HepG2 (cell line): ENCODE measurements around the gene BCKDHA. TPM values are rescaled to one million over a fixed set of nuclear protein-coding genes. Genes with fewer than 3 reads are reported as not detected.

Experiments
- ARID5B ChIP-seq: IDR thresholded peaks from 2 replicates; pipeline ENCODE4 v1.4.0; 2020; ENCODE audit warnings: mild to moderate bottlenecking, missing genetic modification reagents
- BCL6 ChIP-seq: IDR thresholded peaks from 2 replicates; pipeline ENCODE4 v1.6.1; 2016; ENCODE audit warnings: missing genetic modification reagents, missing compliant biosample characterization
- ERF ChIP-seq: IDR thresholded peaks from 2 replicates; pipeline ENCODE4 v1.6.1; 2018; ENCODE audit warnings: missing biosample characterization, missing genetic modification reagents
- GABPA ChIP-seq, 2 experiments: IDR thresholded peaks; 2 replicates each; pipeline ENCODE4 v1.6.1; 2011 to 2016; ENCODE audit warnings: low read depth in 2 of 2, low read length in 1 of 2, missing biosample characterization in 1 of 2, missing genetic modification characterization in 1 of 2
- GPBP1L1 ChIP-seq: sonication (generic); formaldehyde crosslinking; IDR thresholded peaks from 2 replicates; pipeline ENCODE4 v1.5.0; 2020; ENCODE audit warnings: mild to moderate bottlenecking, missing genetic modification reagents
- KDM1A ChIP-seq: IDR thresholded peaks from 2 replicates; pipeline ENCODE4 v1.6.1; 2016; ENCODE audit warnings: missing compliant biosample characterization
- KDM2A ChIP-seq: sonication (generic); formaldehyde crosslinking; IDR thresholded peaks from 2 replicates; pipeline ENCODE4 v1.4.0; 2020; ENCODE audit warnings: low read depth, missing genetic modification reagents, borderline replicate concordance
- KMT2B ChIP-seq: IDR thresholded peaks from 2 replicates; pipeline ENCODE4 v1.6.1; 2016; ENCODE audit warnings: missing genetic modification reagents, missing compliant biosample characterization
- LCORL ChIP-seq, 2 experiments: fragments of 450-650 bp in 1 of 2; sonication (generic) in 1 of 2; formaldehyde crosslinking in 1 of 2; IDR thresholded peaks; 2 replicates each; pipeline versions ENCODE4 v1.5.0 to v1.6.1; 2017 to 2020; ENCODE audit warnings: antibody characterized with exemption in 1 of 2, missing genetic modification reagents in 1 of 2
- MED1 ChIP-seq: sonication (generic); formaldehyde crosslinking; IDR thresholded peaks from 2 replicates; pipeline ENCODE4 v1.4.0; 2020; ENCODE audit warnings: missing genetic modification reagents
- NCOA1 ChIP-seq: sonication (generic); formaldehyde crosslinking; IDR thresholded peaks from 2 replicates; pipeline ENCODE4 v1.9.0; 2021; ENCODE audit warnings: missing genetic modification reagents
- PITX1 ChIP-seq: sonication (generic); formaldehyde crosslinking; IDR thresholded peaks from 2 replicates; pipeline ENCODE4 v1.5.1; 2020; ENCODE audit warnings: mild to moderate bottlenecking, missing genetic modification reagents
- POLR2AphosphoS5 ChIP-seq: IDR thresholded peaks from 2 replicates; pipeline ENCODE4 v1.6.1; 2012; ENCODE audit warnings: low read depth, low read length
- RFXANK ChIP-seq: IDR thresholded peaks from 2 replicates; pipeline ENCODE4 v1.6.1; 2016
- SATB2 ChIP-seq: sonication (generic); formaldehyde crosslinking; IDR thresholded peaks from 2 replicates; pipeline ENCODE4 v1.5.0; 2020; ENCODE audit warnings: missing genetic modification reagents
- SP5 ChIP-seq: IDR thresholded peaks from 2 replicates; pipeline ENCODE4 v1.6.1; 2016; ENCODE audit warnings: low read depth, borderline replicate concordance
- SPEN ChIP-seq: sonication (generic); formaldehyde crosslinking; IDR thresholded peaks from 2 replicates; pipeline ENCODE4 v1.5.1; 2020; ENCODE audit warnings: low read depth, mild to moderate bottlenecking, missing genetic modification reagents
- STAG1 ChIP-seq: sonication (generic); formaldehyde crosslinking; IDR thresholded peaks from 2 replicates; pipeline ENCODE4 v1.4.0; 2020; ENCODE audit warnings: missing genetic modification reagents
- U2AF1 ChIP-seq: fragments of 200-400 bp; formaldehyde crosslinking; optimal IDR thresholded peaks from 2 replicates; pipeline ENCODE3; 2017; ENCODE audit warnings: mild to moderate bottlenecking, low read depth, low read length
- ZFX ChIP-seq: sonication (generic); formaldehyde crosslinking; IDR thresholded peaks from 2 replicates; pipeline ENCODE4 v1.4.0; 2020; ENCODE audit warnings: mild to moderate bottlenecking, low read depth, missing genetic modification reagents, moderate library complexity
- ZNF143 ChIP-seq: sonication (generic); formaldehyde crosslinking; IDR thresholded peaks from 2 replicates; pipeline ENCODE4 v1.4.0; 2020; ENCODE audit warnings: missing genetic modification reagents
- ZNF30 ChIP-seq: sonication (generic); formaldehyde crosslinking; IDR thresholded peaks from 2 replicates; pipeline ENCODE4 v1.5.0; 2020; ENCODE audit warnings: mild to moderate bottlenecking, missing genetic modification reagents
- ZNF335 ChIP-seq: sonication (generic); formaldehyde crosslinking; IDR thresholded peaks from 2 replicates; pipeline ENCODE4 v1.4.0; 2020; ENCODE audit warnings: missing genetic modification reagents
- ZNF652 ChIP-seq: IDR thresholded peaks from 2 replicates; pipeline ENCODE4 v1.6.1; 2016; ENCODE audit warnings: low read depth, borderline replicate concordance
- ZNF737 ChIP-seq: sonication (generic); formaldehyde crosslinking; IDR thresholded peaks from 2 replicates; pipeline ENCODE4 v1.5.0; 2020; ENCODE audit warnings: missing genetic modification reagents, mild to moderate bottlenecking, borderline replicate concordance
- ZNF761 ChIP-seq: sonication (generic); formaldehyde crosslinking; conservative IDR thresholded peaks from 2 replicates; pipeline ENCODE4 v1.4.0; 2020; ENCODE audit warnings: mild to moderate bottlenecking, missing genetic modification reagents
- ZSCAN29 ChIP-seq: sonication (generic); formaldehyde crosslinking; conservative IDR thresholded peaks from 2 replicates; pipeline ENCODE4 v1.4.0; 2020; ENCODE audit warnings: mild to moderate bottlenecking, missing genetic modification reagents
- polyA plus RNA-seq, 8 experiments: library from polyadenylated mRNA; depleted of rRNA in 3 of 8; stranded (reverse) in 7 of 8; unstranded in 1 of 8; fragments of >200 nt; fragmentation: Illumina TruSeq in 4 of 8; extraction: Trizol in 4 of 8; gene quantifications; 2 replicates each; pipeline versions ENCODE4 v1.2.1 to v1.2.3, GENCODE V29; 2011 to 2016; ENCODE audit warnings: low read depth in 4 of 8, missing spikeins in 1 of 8, mixed read lengths in 1 of 8; ENCODE audit not compliant: insufficient read depth in 1 of 8
- total RNA-seq, 5 experiments: library from RNA; depleted of rRNA; stranded (reverse); fragments of >200 nt; fragmentation: Illumina TruSeq; extraction: Trizol; gene quantifications; 2 replicates each; pipeline ENCODE4 v1.2.3, GENCODE V29; 2016; ENCODE audit warnings: low read depth in 1 of 5

Gene BCKDHA
- total and polyA plus RNA-seq, 2 of the 13 experiments (the other 11 are each of a cell fraction or from before 2014, with no cell fraction given) = 11.8 to 31.5 TPM

- TF ChIP-seq POLR2AphosphoS5 = peak; percentile 93
- 0 out of 2 replicates have a peak, but pooled peaks have one; percentile 7 for TF ChIP-seq BCL6 (CRISPR knock-in tag)
- TF ChIP-seq LCORL (IDR thresholded peaks at IDR 0.05) = no peak
- peak; percentile 64; the same call in 1 of the 2 replicates for TF ChIP-seq LCORL (CRISPR knock-in tag; IDR thresholded peaks at IDR 0.05)
- TF ChIP-seq KMT2B (CRISPR knock-in tag) = peak; percentile 77
- peak; percentile 6; the same call in 1 of the 2 replicates for TF ChIP-seq ZNF652 (CRISPR knock-in tag)
- TF ChIP-seq GABPA (IDR thresholded peaks at IDR 0.05; ENCODE audit: low read depth, low read length) = peak; percentile 55
- peak; percentile 93 for TF ChIP-seq GABPA (CRISPR knock-in tag; IDR thresholded peaks at IDR 0.05; ENCODE audit: low read depth)
- TF ChIP-seq ZNF143 (CRISPR knock-in tag) = no peak
- peak; percentile 92 for TF ChIP-seq KDM2A
- peak; percentile 69; the same call in 1 of the 2 replicates for TF ChIP-seq KDM1A (CRISPR knock-in tag)
- peak; percentile 61 for TF ChIP-seq U2AF1
- peak; percentile 72 for TF ChIP-seq ZNF761 (CRISPR knock-in tag)
- TF ChIP-seq PITX1 (CRISPR knock-in tag) = peak; percentile 86
- peak; percentile 47; the same call in 1 of the 2 replicates for TF ChIP-seq ZSCAN29 (CRISPR knock-in tag)
- no peak for TF ChIP-seq ZNF30
- TF ChIP-seq STAG1 (CRISPR knock-in tag) = peak; percentile 47
- TF ChIP-seq SPEN (CRISPR knock-in tag) = peak; percentile 53; the same call in 1 of the 2 replicates
- TF ChIP-seq ZFX (CRISPR knock-in tag) = peak; percentile 75
- no peak for TF ChIP-seq SATB2 (CRISPR knock-in tag)
- TF ChIP-seq ARID5B (CRISPR knock-in tag) = peak; percentile 51
- TF ChIP-seq GPBP1L1 (CRISPR knock-in tag) = no peak
- TF ChIP-seq RFXANK (CRISPR knock-in tag) = no peak
- peak; percentile 98 for TF ChIP-seq ZNF335 (CRISPR knock-in tag)
- peak; percentile 47; the same call in 1 of the 2 replicates for TF ChIP-seq SP5 (CRISPR knock-in tag)
- peak; percentile 29; the same call in 1 of the 2 replicates for TF ChIP-seq MED1 (CRISPR knock-in tag)
- TF ChIP-seq ZNF737 (CRISPR knock-in tag) = no peak
- peak; percentile 87; the same call in 1 of the 2 replicates for TF ChIP-seq ERF (CRISPR knock-in tag)
- TF ChIP-seq NCOA1 (CRISPR knock-in tag) = no peak
These were observed 42.0 kb downstream of the BCKDHA start, which contains the start of gene DMAC2 (continued) for GRCh38 chr19:41439441-41440222.
